Measurements from ENCODE around the gene MAP3K15.
"Not testable (repeated sequence)": the region's sequence is repeated elsewhere in the genome, so short reads cannot be mapped to it uniquely, and the experiment has no call there.

GRCh38 chrX:19511796-19512195 lies 3.5 kb downstream of the MAP3K15 start:
- not testable (repeated sequence) for TF ChIP-seq CTCF (conservative IDR thresholded peaks at IDR 0.05); EZH2 (IDR thresholded peaks at IDR 0.05; ENCODE audit: low read depth)

Data from PC-9 (cell line).